Type B pancreatic cell (in vitro differentiated cells): ENCODE results near the gene AOPEP. TPM values are rescaled to one million over a fixed set of nuclear protein-coding genes. Genes with fewer than 3 reads are reported as not detected.

Experiments
- DNase-seq: peaks from one replicate; pipeline ENCODE4 v3.0.0; 2021; ENCODE audit warnings: mixed read lengths; ENCODE audit not compliant: unreplicated experiment; ENCODE audit errors: extremely low spot score
- H3K27ac Mint-ChIP-seq: 2 replicates; pipeline ENCODE4 v1.8.0; 2021; ENCODE audit warnings: mild to moderate bottlenecking, mixed read lengths
- H3K27me3 Mint-ChIP-seq: 2 replicates; pipeline ENCODE4 v1.8.0; 2021; ENCODE audit warnings: mixed read lengths
- H3K36me3 Mint-ChIP-seq: 2 replicates; pipeline ENCODE4 v1.8.0; 2021; ENCODE audit warnings: mixed read lengths
- H3K4me1 Mint-ChIP-seq: one replicate; pipeline ENCODE4 v1.8.0; 2021; ENCODE audit warnings: mixed read lengths; ENCODE audit not compliant: unreplicated experiment
- H3K4me3 Mint-ChIP-seq: 2 replicates; pipeline ENCODE4 v1.8.0; 2021; ENCODE audit warnings: mild to moderate bottlenecking, mixed read lengths
- H3K9me3 Mint-ChIP-seq: 2 replicates; pipeline ENCODE4 v1.8.0; 2021; ENCODE audit warnings: mixed read lengths
- CTCF ChIP-seq: fragments of 200-600 bp; sonication (generic); conservative IDR thresholded peaks from 2 replicates; pipeline ENCODE4 v1.5.0; 2021; ENCODE audit warnings: antibody characterized with exemption, mild to moderate bottlenecking
- total RNA-seq: library from RNA; stranded (reverse); gene quantifications from 2 replicates; pipeline ENCODE4 v1.2.1, GENCODE V29; 2021; ENCODE audit warnings: low replicate concordance

The AOPEP gene
- total RNA-seq, 1 donor from 2014 or later: 89.3 TPM

DNA sequence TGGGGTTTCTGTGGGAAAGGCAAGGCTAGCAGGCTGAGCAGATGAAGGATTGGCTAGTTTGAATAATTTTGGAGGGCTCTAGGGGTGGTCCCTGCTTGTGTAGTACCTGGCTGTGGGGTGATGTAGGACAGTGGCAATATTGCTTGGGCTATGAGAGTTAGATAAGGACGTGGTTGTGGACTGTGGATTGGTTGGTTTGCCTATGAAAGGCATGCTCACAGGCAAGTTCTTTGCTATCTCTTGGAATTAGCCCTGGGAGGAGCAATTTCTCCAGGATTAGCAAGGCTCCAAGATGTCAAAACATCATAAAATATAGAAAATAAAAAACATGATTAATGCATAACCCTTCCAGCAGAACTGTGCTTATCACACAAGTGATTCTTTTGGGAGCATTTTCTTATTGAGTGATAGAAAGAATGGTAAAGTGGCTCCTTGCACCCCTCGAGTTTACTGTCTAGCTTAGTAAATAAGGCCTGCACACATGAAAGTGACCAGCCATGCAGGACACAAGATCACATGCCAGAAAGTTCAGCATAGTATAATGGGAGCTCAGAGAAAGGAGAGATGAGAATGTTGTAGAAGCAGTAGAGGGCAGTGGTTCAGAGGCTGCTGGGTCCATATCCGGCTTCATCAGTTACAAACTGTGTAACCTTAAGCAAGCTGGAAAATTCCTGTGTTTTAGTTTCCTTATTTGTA lies 13.8 kb downstream of the AOPEP start:
- Mint-ChIP-seq H3K27ac (no peak overlapping the region), H3K36me3 (peaks cover 32% of the 10 kb centered on the region), H3K4me3 (no peak overlapping the region), H3K9me3 (peaks cover 4% of the 10 kb centered on the region), H3K4me1 (peaks cover 12% of the 10 kb centered on the region), H3K27me3 (no peaks in the 10 kb centered on the region)
- no peak for TF ChIP-seq CTCF
- DNase-seq: no peak

- Mint-ChIP-seq H3K9me3 (no peaks in the 10 kb centered on the region), H3K27me3 (no peaks in the 10 kb centered on the region), H3K4me3 (no peak overlapping the region), H3K36me3 (peaks cover 33% of the 10 kb centered on the region), H3K27ac (peak overlapping the region; percentile 54), H3K4me1 (peaks cover 18% of the 10 kb centered on the region)
- no peak for TF ChIP-seq CTCF
- no peak for DNase-seq
Observed at GRCh38 chr9:94741866-94742265, 15.4 kb downstream of the AOPEP start.

GRCh38 chr9:94743035-94743954 lies 16.8 kb downstream of the AOPEP start:
- DNase-seq: no peak
- Mint-ChIP-seq H3K4me3 (no peak overlapping the region), H3K27ac (no peak overlapping the region), H3K27me3 (no peaks in the 10 kb centered on the region), H3K9me3 (no peaks in the 10 kb centered on the region), H3K4me1 (peaks cover 23% of the 10 kb centered on the region), H3K36me3 (peaks cover 31% of the 10 kb centered on the region)
- no peak for TF ChIP-seq CTCF

DNA sequence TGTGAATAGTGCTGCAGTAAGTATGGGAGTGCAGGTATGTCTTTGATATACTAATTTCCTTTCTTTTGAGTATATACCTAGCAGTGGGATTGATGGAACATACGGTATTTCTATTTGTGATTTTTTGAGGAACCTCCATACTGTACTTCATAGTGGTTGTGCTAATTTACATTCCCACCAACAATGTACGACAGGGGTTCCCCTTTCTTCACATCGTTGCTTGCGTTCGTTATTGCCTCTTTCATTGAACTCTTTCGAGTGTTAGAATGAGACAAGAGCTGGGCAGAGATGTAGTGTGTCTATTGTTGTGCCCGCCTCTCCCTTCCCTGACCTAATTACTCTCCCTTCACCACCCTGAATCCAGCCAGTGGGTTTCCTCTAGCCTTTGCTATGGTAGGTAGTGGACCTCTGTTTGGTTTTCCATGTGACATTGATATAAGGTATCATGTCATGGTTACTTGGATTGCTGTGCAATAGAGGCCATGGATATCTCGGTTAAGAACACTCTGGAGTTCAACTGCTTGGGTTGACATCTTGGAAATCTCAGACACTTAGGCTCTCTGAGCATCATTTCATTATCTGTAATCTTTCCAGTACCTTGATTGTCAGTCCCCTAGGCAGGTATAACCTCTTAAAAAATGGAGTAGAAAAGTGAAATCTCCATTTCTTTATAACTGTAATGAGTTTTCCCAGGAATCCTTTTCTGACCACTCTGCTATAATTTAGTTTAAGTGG lies 19.5 kb downstream of the AOPEP start:
- no peak for DNase-seq
- Mint-ChIP-seq H3K27me3 (no peaks in the 10 kb centered on the region), H3K27ac (peak overlapping the region; percentile 31), H3K9me3 (no peaks in the 10 kb centered on the region), H3K36me3 (peaks cover 49% of the 10 kb centered on the region), H3K4me1 (peaks cover 19% of the 10 kb centered on the region), H3K4me3 (no peak overlapping the region)
- TF ChIP-seq CTCF: no peak

DNA sequence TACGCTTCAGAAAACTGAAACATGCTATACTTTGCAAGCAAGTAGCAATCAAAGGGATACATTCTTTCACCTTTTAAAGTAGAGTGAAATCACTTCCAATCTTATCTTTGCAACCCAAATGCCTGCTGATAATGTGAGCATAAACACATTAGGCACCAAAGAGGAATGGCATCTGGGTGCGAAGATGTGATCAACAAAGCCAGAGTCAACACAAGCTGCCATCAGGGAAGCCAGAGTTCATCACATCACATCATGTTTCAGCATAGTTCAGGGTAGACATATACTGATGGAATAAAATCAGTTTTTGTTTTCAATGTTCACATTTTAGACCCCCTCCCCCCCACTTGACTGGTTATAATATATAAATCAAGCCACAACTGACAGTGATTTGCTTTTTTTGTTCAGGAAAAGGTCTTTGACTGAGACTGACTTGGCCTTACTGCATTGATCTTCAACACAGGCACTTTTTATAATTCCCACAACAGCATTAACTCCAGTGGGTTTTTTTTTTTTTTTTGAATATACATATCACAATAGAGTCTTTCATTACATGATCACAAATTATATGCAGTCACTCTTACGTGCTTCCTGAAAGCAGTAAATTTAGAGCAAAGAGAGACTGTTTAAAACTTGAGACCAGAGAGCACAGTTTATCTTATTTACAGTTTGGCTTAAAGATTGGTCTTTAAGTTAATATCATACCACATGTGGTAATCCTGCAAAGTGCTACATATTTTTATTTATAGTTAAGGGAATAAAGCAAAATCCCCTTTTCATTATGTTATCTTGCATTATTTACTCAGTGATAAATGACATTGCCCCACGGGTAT lies 20.3 kb downstream of the AOPEP start:
- H3K27me3 Mint-ChIP-seq: no peaks in the 10 kb centered on the region
- no peak for DNase-seq
- H3K9me3 Mint-ChIP-seq: no peaks in the 10 kb centered on the region
- peak overlapping the region; percentile 31 for H3K27ac Mint-ChIP-seq
- no peak overlapping the region for H3K4me3 Mint-ChIP-seq
- peaks cover 16% of the 10 kb centered on the region for H3K4me1 Mint-ChIP-seq
- no peak for TF ChIP-seq CTCF
- peaks cover 53% of the 10 kb centered on the region for H3K36me3 Mint-ChIP-seq
